MCF 10A (cell line): Measurements from ENCODE around the gene SALL3. TPM values are rescaled to one million over a fixed set of nuclear protein-coding genes. Genes with fewer than 3 reads are reported as not detected.

ENCODE experiments used
- BruUV-seq: library from RNA; stranded (reverse); fragments of 400-500 nt; replicated peaks from 2 replicates; lab custom pipeline; 2021; lab: Mats Ljungman, UMichigan
- CTCF ChIA-PET: fragments of 300-600 bp; sonication (Branson Sonifier 250); formaldehyde crosslinking; extraction: SDS; loops from one replicate; lab custom pipeline; 2021; ENCODE audit warnings: antibody characterized with exemption, inconsistent platforms; lab: Yijun Ruan, JAX
- POLR2A ChIA-PET: fragments of 300-600, 350-650 bp; sonication (Branson Sonifier 250); formaldehyde crosslinking; extraction: SDS; loops from one replicate; lab custom pipeline; 2020; ENCODE audit warnings: antibody characterized with exemption, inconsistent platforms; lab: Yijun Ruan, JAX
- DNase-seq: peaks from one replicate; pipeline ENCODE4 v3.0.0-alpha.2; 2018; ENCODE audit not compliant: unreplicated experiment
- H3K27ac Mint-ChIP-seq: one replicate; pipeline ENCODE4 v1.8.0; 2022; ENCODE audit warnings: mild to moderate bottlenecking, low read depth, mixed read lengths; ENCODE audit not compliant: unreplicated experiment
- H3K27me3 Mint-ChIP-seq: one replicate; pipeline ENCODE4 v1.8.0; 2022; ENCODE audit warnings: mixed read lengths; ENCODE audit not compliant: insufficient read depth, unreplicated experiment
- H3K36me3 Mint-ChIP-seq: one replicate; pipeline ENCODE4 v1.8.0; 2022; ENCODE audit warnings: mild to moderate bottlenecking, moderate library complexity, mixed read lengths; ENCODE audit not compliant: insufficient read depth, unreplicated experiment
- H3K4me1 Mint-ChIP-seq: one replicate; pipeline ENCODE4 v1.8.0; 2022; ENCODE audit warnings: mixed read lengths; ENCODE audit not compliant: insufficient read depth, unreplicated experiment
- H3K4me3 Mint-ChIP-seq: one replicate; pipeline ENCODE4 v1.8.0; 2022; ENCODE audit warnings: mild to moderate bottlenecking, moderate library complexity, mixed read lengths; ENCODE audit not compliant: unreplicated experiment
- H3K9me3 Mint-ChIP-seq: one replicate; pipeline ENCODE4 v1.8.0; 2022; ENCODE audit warnings: mixed read lengths; ENCODE audit not compliant: unreplicated experiment
- CTCF ChIP-seq: fragments of 200-600 bp; IDR thresholded peaks from one replicate; pipeline ENCODE4 v1.8.0; 2022; ENCODE audit warnings: antibody characterized with exemption, mild to moderate bottlenecking; ENCODE audit not compliant: unreplicated experiment
- intact Hi-C: fragments of 100-400 bp; cut with micrococcal nuclease; formaldehyde crosslinking; loops from 2 replicates; pipeline ENCODE4 v1.14.1; 2022
- total RNA-seq: library from RNA; stranded (reverse); gene quantifications from 2 replicates; pipeline ENCODE4 v1.2.3, GENCODE V29; 2022

Gene SALL3
- total RNA-seq, 1 experiment from 2014 or later, result not detected

- H3K4me1 Mint-ChIP-seq, result no peaks in the 10 kb centered on the region
- no peaks in the 10 kb centered on the region for H3K36me3 Mint-ChIP-seq
- no peaks in the 10 kb centered on the region for H3K27me3 Mint-ChIP-seq
- ChIA-PET CTCF (interaction anchor here (0.8 kb wide), 1 partner anchor 97 kb away, joined by 3 read pairs; no protein-coding TSS in a partner anchor), POLR2A (no interaction called here)
- no TSS peak for BruUV-seq
- no peak for DNase-seq
- no peak for TF ChIP-seq CTCF
- H3K4me3 Mint-ChIP-seq, result no peak overlapping the region
- H3K27ac Mint-ChIP-seq, result no peak overlapping the region
- intact Hi-C loops, result no loop called here
- H3K9me3 Mint-ChIP-seq, result peaks cover 24% of the 10 kb centered on the region
Measured at GRCh38 chr18:78973357-78974083, 6.1 kb upstream of the SALL3 start.

- Mint-ChIP-seq H3K4me3 (no peak overlapping the region), H3K9me3 (peaks cover 17% of the 10 kb centered on the region), H3K4me1 (no peaks in the 10 kb centered on the region), H3K36me3 (no peaks in the 10 kb centered on the region), H3K27ac (no peak overlapping the region), H3K27me3 (no peaks in the 10 kb centered on the region)
- ChIA-PET POLR2A (no interaction called here), CTCF (interaction anchor here (1.1 kb wide), 1 partner anchor 12 kb away, joined by 4 read pairs; no protein-coding TSS in a partner anchor)
- intact Hi-C loops, result no loop called here
- DNase-seq, result no peak
- BruUV-seq, result no TSS peak
- TF ChIP-seq CTCF, result no peak
Measured at GRCh38 chr18:78974115-78974761, 5.4 kb upstream of the SALL3 start.

GRCh38 chr18:78975292-78975691 lies 4.3 kb upstream of the SALL3 start:
- Mint-ChIP-seq H3K36me3 (no peaks in the 10 kb centered on the region), H3K27me3 (no peaks in the 10 kb centered on the region), H3K4me1 (no peaks in the 10 kb centered on the region), H3K27ac (no peak overlapping the region), H3K4me3 (no peak overlapping the region), H3K9me3 (peaks cover 15% of the 10 kb centered on the region)
- BruUV-seq, result no TSS peak
- no peak for DNase-seq
- ChIA-PET POLR2A (no interaction called here), CTCF (interaction anchor here (0.6 to 1.1 kb wide), 2 partner anchors 10 to 11 kb away, joined by 3 to 4 read pairs; no protein-coding TSS in a partner anchor)
- no peak for TF ChIP-seq CTCF
- intact Hi-C loops, result no loop called here

- ChIA-PET POLR2A (no interaction called here), CTCF (interaction anchor here (1.1 kb wide), 1 partner anchor 10 kb away, joined by 4 read pairs; no protein-coding TSS in a partner anchor)
- Mint-ChIP-seq H3K27ac (no peak overlapping the region), H3K4me1 (no peaks in the 10 kb centered on the region), H3K9me3 (peaks cover 10% of the 10 kb centered on the region), H3K27me3 (no peaks in the 10 kb centered on the region), H3K4me3 (no peak overlapping the region), H3K36me3 (no peaks in the 10 kb centered on the region)
- BruUV-seq, result no TSS peak
- intact Hi-C loops, result no loop called here
- no peak for DNase-seq
- TF ChIP-seq CTCF, result no peak
Measured at GRCh38 chr18:78975699-78976335, 3.8 kb upstream of the SALL3 start.
